NCI-H82 treated with DMSO at 0.1 percent for 48 hours (cell line): ENCODE results near the gene CHMP4A.

Source experiments
- DNase-seq: peaks from one replicate; lab custom pipeline; 2025; ENCODE audit not compliant: unreplicated experiment; lab: John Stamatoyannopoulos, UW

CHMP4A gene

GRCh38 chr14:24212924-24213865, at the start of gene CHMP4A:
Gene CHMP4A (minus strand): TSS chr14:24213488. CDS start chr14:24213439, 49 bp downstream.
- DNase-seq: peak; percentile 79

- no peak for DNase-seq
Measured at GRCh38 chr14:24261969-24262327, 48.7 kb upstream of the CHMP4A start.

GRCh38 chr14:24261256-24261968, 48.1 kb upstream of the CHMP4A start:
- DNase-seq: no peak

- no peak for DNase-seq
Measured at GRCh38 chr14:24260780-24261157, 47.5 kb upstream of the CHMP4A start.

- no peak for DNase-seq
Measured at GRCh38 chr14:24260026-24260779, 46.9 kb upstream of the CHMP4A start.

- no peak for DNase-seq
Measured at GRCh38 chr14:24259282-24260025, 46.2 kb upstream of the CHMP4A start.

GRCh38 chr14:24258548-24259265, 45.4 kb upstream of the CHMP4A start:
- DNase-seq: no peak

- DNase-seq: no peak
Measured at GRCh38 chr14:24258119-24258518, 44.8 kb upstream of the CHMP4A start.

- no peak for DNase-seq
Measured at GRCh38 chr14:24256960-24257359, 43.7 kb upstream of the CHMP4A start.

- no peak for DNase-seq
Measured at GRCh38 chr14:24255931-24256711, 42.8 kb upstream of the CHMP4A start.

- no peak for DNase-seq
Measured at GRCh38 chr14:24255438-24255837, 42.1 kb upstream of the CHMP4A start.

- no peak for DNase-seq
Measured at GRCh38 chr14:24254630-24255392, 41.5 kb upstream of the CHMP4A start.

GRCh38 chr14:24253936-24254335, 40.6 kb upstream of the CHMP4A start:
- no peak for DNase-seq

- no peak for DNase-seq
Measured at GRCh38 chr14:24252289-24253124, 39.2 kb upstream of the CHMP4A start.

- no peak for DNase-seq
Measured at GRCh38 chr14:24251880-24252288, 38.6 kb upstream of the CHMP4A start.

- no peak for DNase-seq
Measured at GRCh38 chr14:24250354-24250753, 37.1 kb upstream of the CHMP4A start.

GRCh38 chr14:24249230-24250021, 36.1 kb upstream of the CHMP4A start:
- DNase-seq: no peak
